Chondrocyte (in vitro differentiated cells): ENCODE data around the gene ING3. TPM values are rescaled to one million over a fixed set of nuclear protein-coding genes. Genes with fewer than 3 reads are reported as not detected.
A peak's percentile ranks its signal among the peaks of the same experiment; 100 is the strongest.

Experiments
- DNase-seq: peaks from one replicate; pipeline ENCODE4 v3.0.0; 2021; ENCODE audit warnings: mixed read lengths, low spot score
- H3K27ac Mint-ChIP-seq: one replicate; pipeline ENCODE4 v1.8.0; 2021; ENCODE audit warnings: mild to moderate bottlenecking, moderate library complexity, mixed read lengths; ENCODE audit not compliant: unreplicated experiment
- H3K27me3 Mint-ChIP-seq: 2 replicates; pipeline ENCODE4 v1.8.0; 2021; ENCODE audit warnings: low read depth, mixed read lengths
- H3K36me3 Mint-ChIP-seq: 2 replicates; pipeline ENCODE4 v1.8.0; 2021; ENCODE audit warnings: low read depth, mixed read lengths
- H3K4me1 Mint-ChIP-seq: 2 replicates; pipeline ENCODE4 v1.8.0; 2021; ENCODE audit warnings: low read depth, mild to moderate bottlenecking, mixed read lengths
- H3K4me3 Mint-ChIP-seq: one replicate; pipeline ENCODE4 v1.8.0; 2021; ENCODE audit warnings: mild to moderate bottlenecking, moderate library complexity, mixed read lengths; ENCODE audit not compliant: unreplicated experiment
- H3K9me3 Mint-ChIP-seq: 2 replicates; pipeline ENCODE4 v1.8.0; 2021; ENCODE audit warnings: low read depth, mixed read lengths
- long read RNA-seq: library from polyadenylated mRNA; stranded (forward); transcript quantifications from one replicate; pipeline ENCODE4 v2.0.0, GENCODE V29; 2021
- total RNA-seq: library from RNA; stranded (reverse); gene quantifications from 3 replicates; pipeline ENCODE4 v1.2.1, GENCODE V29; 2021
- TF ChIP-seq, protein P1 (sequence below): fragments of 200-600 bp; sonication (generic); IDR thresholded peaks from 2 replicates; pipeline ENCODE4 v1.5.0; 2021; ENCODE audit warnings: antibody characterized with exemption, mild to moderate bottlenecking, moderate library complexity

Gene ING3, protein sequence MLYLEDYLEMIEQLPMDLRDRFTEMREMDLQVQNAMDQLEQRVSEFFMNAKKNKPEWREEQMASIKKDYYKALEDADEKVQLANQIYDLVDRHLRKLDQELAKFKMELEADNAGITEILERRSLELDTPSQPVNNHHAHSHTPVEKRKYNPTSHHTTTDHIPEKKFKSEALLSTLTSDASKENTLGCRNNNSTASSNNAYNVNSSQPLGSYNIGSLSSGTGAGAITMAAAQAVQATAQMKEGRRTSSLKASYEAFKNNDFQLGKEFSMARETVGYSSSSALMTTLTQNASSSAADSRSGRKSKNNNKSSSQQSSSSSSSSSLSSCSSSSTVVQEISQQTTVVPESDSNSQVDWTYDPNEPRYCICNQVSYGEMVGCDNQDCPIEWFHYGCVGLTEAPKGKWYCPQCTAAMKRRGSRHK
- total RNA-seq, result 14.2 to 18.6 TPM (median 17.4 TPM) in 3 replicates
- long read RNA-seq, transcript ING3-202 (5 exons, 1,222 nt), result major isoform, 14 of 18 reads
- long read RNA-seq, partial matches to known transcripts, result 0 of 18 reads
- long read RNA-seq, other reads (novel, unspliced or antisense), result 1 of 18 reads

DNA sequence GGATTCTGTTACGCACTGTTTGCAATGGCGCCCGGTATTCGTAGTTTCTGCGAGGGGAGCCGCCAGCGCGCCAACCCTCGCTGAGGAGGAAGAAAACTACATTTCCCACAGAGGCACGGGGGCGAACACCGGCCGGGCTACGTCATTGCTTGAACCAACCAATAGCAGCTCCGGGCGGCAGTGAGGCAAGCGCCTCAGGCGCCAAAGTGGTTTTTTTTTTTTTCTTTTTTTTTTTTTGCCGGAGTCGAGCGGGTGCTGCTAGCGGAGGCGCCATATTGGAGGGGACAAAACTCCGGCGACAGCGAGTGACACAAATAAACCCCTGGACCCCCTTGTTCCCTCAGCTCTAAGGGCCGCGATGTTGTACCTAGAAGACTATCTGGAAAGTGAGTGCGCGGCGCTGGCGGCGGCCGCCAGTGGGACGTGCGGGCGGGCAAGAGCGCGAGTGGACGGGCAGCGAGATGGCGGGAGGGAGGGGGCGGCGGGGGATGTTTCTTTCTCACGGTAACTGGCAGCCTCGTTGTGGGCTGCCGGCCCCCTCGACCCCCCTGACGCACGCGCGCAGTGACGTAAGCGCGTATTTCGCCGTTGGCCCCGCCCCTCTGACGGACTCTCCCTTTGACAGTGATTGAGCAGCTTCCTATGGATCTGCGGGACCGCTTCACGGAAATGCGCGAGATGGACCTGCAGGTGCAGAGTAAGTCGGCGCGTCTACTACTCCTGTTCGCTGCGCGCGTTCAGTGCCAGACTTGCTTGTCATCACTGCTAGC is at the start of gene ING3:
Gene ING3, plus strand, starts transcription at position 239 of the 770 bp plus-strand sequence. Its CDS starts 120 bp downstream, at position 359.
- Mint-ChIP-seq H3K9me3 (no peaks in the 10 kb centered on the region), H3K27ac (peak within 1 kb of the TSS; percentile 100), H3K4me3 (peak within 1 kb of the TSS; percentile 92), H3K36me3 (peaks cover 4% of the 10 kb centered on the region), H3K27me3 (peaks cover 4% of the 10 kb centered on the region), H3K4me1 (peaks cover 16% of the 10 kb centered on the region)
- TF ChIP-seq, protein P1, sequence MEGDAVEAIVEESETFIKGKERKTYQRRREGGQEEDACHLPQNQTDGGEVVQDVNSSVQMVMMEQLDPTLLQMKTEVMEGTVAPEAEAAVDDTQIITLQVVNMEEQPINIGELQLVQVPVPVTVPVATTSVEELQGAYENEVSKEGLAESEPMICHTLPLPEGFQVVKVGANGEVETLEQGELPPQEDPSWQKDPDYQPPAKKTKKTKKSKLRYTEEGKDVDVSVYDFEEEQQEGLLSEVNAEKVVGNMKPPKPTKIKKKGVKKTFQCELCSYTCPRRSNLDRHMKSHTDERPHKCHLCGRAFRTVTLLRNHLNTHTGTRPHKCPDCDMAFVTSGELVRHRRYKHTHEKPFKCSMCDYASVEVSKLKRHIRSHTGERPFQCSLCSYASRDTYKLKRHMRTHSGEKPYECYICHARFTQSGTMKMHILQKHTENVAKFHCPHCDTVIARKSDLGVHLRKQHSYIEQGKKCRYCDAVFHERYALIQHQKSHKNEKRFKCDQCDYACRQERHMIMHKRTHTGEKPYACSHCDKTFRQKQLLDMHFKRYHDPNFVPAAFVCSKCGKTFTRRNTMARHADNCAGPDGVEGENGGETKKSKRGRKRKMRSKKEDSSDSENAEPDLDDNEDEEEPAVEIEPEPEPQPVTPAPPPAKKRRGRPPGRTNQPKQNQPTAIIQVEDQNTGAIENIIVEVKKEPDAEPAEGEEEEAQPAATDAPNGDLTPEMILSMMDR, result no peak
- DNase-seq, result peak; percentile 97

DNA sequence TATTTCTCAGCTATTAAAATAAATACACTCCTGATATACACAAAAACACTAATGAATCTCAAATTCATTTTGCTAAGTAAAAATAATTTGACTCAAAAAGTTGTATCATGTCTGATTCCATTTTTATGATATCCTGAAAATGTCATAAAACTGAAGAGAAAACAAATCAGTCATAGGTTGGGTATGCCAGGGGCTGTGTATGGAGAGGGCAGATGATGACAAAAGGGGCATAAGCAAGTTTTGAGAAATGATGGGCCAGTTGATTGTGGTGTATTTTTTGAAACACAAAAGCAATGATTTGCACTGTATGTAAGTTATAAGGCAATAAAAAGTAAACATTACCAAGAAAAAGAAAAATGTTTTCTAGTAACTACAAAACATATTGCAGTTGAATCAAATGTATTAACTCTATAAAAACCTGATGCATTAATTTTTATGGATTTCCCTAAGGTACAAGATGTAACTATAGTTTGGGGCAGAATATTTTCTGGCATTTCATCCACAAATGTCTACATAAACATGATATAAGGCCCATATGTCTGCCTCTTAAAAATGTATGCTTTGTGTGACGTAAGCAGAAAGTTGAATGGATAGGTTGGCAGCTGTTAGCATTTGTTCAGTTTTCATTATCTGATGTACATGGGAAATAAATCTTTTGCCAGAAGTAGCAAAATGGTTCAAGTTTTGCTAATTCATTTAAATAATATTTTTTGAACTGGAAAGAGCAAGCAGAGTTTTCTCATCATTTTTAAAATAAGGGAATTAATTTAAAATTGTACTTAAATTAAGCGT is 35.1 kb upstream of the ING3 start:
- Mint-ChIP-seq H3K27me3 (no peaks in the 10 kb centered on the region), H3K27ac (no peak overlapping the region), H3K4me3 (no peak overlapping the region), H3K4me1 (peaks cover 3% of the 10 kb centered on the region), H3K36me3 (no peaks in the 10 kb centered on the region), H3K9me3 (peaks cover 4% of the 10 kb centered on the region)
- no peak for DNase-seq
- TF ChIP-seq, protein P1, result no peak

DNA sequence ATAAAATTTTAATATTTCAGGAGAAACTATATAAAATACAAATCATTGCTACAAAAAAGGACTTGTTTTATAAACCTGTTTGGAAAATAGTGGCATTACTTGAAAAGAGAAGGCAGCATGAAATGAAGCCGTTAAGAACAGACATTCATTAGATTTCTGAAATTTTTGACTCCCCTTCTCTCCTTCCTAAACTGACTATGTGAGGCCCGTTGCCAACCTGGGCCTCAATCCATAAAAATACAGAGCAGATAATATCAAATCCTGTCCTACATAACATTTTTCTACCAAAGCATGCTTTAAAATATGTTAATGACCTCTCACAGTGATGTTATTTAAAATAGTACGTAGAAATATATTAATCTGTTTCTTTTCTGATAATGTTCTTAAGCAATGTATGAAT is 34.5 kb upstream of the ING3 start:
- Mint-ChIP-seq H3K4me3 (no peak overlapping the region), H3K27ac (no peak overlapping the region), H3K36me3 (no peaks in the 10 kb centered on the region), H3K4me1 (peaks cover 3% of the 10 kb centered on the region), H3K9me3 (peaks cover 4% of the 10 kb centered on the region), H3K27me3 (no peaks in the 10 kb centered on the region)
- no peak for DNase-seq
- TF ChIP-seq, protein P1, result no peak

DNA sequence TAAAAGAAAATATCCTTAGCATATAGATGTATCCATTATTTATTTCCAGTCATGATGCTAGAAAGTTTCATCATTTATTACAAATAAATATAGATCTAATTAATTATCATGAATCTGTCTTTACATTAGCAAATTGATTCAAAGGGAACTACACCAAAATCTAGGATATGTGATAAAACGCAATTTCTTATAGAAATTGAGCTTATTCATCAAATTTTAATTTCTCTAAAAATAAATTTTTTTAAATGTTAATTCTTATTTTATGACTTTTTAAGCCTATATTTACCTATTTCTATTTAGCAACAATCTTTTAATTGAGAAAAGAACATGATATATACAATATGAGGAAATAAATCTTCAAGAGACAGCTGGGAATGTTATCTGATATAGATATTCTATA is 34.0 kb upstream of the ING3 start:
- TF ChIP-seq, protein P1, result no peak
- no peaks in the 10 kb centered on the region for H3K27me3 Mint-ChIP-seq
- H3K4me1 Mint-ChIP-seq, result peaks cover 3% of the 10 kb centered on the region
- no peak for DNase-seq
- peaks cover 4% of the 10 kb centered on the region for H3K9me3 Mint-ChIP-seq
- no peak overlapping the region for H3K4me3 Mint-ChIP-seq
- H3K36me3 Mint-ChIP-seq, result no peaks in the 10 kb centered on the region
- no peak overlapping the region for H3K27ac Mint-ChIP-seq

DNA sequence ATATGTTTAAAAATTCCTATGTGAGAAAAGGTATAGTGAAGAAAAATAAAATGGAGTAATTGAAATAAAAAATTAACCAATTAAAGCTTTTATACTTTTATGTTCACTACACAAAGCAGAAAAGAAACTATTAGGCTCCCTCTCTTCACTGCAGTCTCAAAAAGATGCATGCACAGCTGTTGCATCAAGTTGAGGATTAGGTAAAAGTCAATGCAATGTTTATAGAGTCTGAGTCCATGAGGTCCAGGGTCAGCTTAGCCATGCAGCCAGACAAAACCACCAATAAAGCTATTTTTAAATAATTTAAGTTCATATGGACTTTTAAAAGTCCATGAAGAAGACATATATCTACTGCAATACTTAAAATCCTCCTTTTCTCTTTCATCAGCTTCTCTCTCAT is 31.1 kb upstream of the ING3 start:
- TF ChIP-seq, protein P1, result no peak
- H3K9me3 Mint-ChIP-seq, result no peaks in the 10 kb centered on the region
- no peaks in the 10 kb centered on the region for H3K36me3 Mint-ChIP-seq
- peaks cover 3% of the 10 kb centered on the region for H3K4me1 Mint-ChIP-seq
- no peak overlapping the region for H3K27ac Mint-ChIP-seq
- H3K27me3 Mint-ChIP-seq, result no peaks in the 10 kb centered on the region
- no peak for DNase-seq
- no peak overlapping the region for H3K4me3 Mint-ChIP-seq
